Retinal pigment epithelial cell (primary cell): ENCODE measurements around the gene CTBP2.

ENCODE experiments used
- DNase-seq: peaks from one replicate; pipeline ENCODE4 v3.0.0-alpha.2; 2010; ENCODE audit warnings: low read depth
- H3K4me3 ChIP-seq: 2 replicates; pipeline ENCODE4 v1.5.1; 2011; ENCODE audit warnings: mild to moderate bottlenecking, low read length, control low read depth, moderate library complexity
- TF ChIP-seq, protein P1 (sequence below): conservative IDR thresholded peaks from 2 replicates; pipeline ENCODE4 v1.5.1; 2011; ENCODE audit warnings: low read depth, low read length, control low read depth, inconsistent platforms

Gene CTBP2

DNA sequence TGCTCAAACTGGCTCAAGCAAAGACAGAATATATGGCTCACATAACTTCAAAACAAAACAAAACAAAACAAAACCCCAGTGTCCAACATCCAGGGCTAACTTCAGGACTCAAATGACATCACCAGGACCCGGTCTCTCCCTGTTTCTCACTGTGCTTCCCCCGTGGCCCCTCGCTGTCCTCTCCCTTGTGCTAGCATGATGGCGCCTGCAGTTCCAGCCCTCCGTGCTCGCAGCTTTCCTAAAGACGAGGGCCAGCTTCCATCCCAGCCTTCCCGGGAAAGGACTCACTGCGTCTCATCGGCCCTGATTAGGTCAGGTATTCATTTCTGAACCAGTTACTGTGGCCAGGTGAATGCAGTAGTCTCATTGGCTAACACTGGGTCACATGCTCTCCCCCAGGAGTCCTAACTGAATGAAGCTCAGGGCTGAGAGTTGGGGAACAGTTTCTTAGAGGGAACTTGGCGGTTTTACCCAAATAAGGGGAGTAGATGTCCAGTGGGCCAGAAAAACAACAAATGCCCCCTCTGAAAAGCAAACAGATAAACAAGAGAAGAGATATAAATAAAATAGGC, 33.0 kb upstream of the CTBP2 start:
- no peak overlapping the region for H3K4me3 ChIP-seq
- TF ChIP-seq, protein P1, sequence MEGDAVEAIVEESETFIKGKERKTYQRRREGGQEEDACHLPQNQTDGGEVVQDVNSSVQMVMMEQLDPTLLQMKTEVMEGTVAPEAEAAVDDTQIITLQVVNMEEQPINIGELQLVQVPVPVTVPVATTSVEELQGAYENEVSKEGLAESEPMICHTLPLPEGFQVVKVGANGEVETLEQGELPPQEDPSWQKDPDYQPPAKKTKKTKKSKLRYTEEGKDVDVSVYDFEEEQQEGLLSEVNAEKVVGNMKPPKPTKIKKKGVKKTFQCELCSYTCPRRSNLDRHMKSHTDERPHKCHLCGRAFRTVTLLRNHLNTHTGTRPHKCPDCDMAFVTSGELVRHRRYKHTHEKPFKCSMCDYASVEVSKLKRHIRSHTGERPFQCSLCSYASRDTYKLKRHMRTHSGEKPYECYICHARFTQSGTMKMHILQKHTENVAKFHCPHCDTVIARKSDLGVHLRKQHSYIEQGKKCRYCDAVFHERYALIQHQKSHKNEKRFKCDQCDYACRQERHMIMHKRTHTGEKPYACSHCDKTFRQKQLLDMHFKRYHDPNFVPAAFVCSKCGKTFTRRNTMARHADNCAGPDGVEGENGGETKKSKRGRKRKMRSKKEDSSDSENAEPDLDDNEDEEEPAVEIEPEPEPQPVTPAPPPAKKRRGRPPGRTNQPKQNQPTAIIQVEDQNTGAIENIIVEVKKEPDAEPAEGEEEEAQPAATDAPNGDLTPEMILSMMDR: no peak
- no peak for DNase-seq

GRCh38 chr10:125192620-125193019, 32.3 kb upstream of the CTBP2 start:
- TF ChIP-seq, protein P1: no peak
- H3K4me3 ChIP-seq: no peak overlapping the region
- DNase-seq: no peak

GRCh38 chr10:125192005-125192404, 31.6 kb upstream of the CTBP2 start:
- TF ChIP-seq, protein P1: no peak
- no peak overlapping the region for H3K4me3 ChIP-seq
- no peak for DNase-seq

GRCh38 chr10:125190946-125191345, 30.6 kb upstream of the CTBP2 start:
- no peak overlapping the region for H3K4me3 ChIP-seq
- TF ChIP-seq, protein P1: no peak
- no peak for DNase-seq

DNA sequence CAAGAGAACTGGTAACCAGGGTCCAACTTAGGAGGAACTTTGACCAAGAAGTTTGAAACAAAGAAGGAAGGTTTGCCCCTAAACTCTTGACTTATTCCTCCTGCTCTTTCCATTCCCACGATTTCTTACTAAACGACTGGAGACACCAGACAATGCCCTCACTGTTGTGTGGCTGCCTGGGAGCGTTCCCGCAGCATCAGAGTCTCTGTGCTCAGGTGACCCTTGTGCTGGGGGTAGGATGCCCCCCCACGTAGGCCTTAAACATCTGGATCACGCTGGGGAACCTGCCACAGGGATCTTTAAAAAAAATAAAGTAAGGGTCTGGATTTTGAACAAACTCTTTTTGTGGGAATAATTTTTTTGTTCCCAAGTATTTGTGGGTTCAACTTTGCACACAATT, 30.1 kb upstream of the CTBP2 start:
- DNase-seq: no peak
- TF ChIP-seq, protein P1: no peak
- no peak overlapping the region for H3K4me3 ChIP-seq

GRCh38 chr10:125189162-125189561, 28.8 kb upstream of the CTBP2 start:
- no peak for DNase-seq
- no peak overlapping the region for H3K4me3 ChIP-seq
- TF ChIP-seq, protein P1: no peak
